Retinal pigment epithelial cell (primary cell): ENCODE results near the gene HGF.

Experiments
- DNase-seq: peaks from one replicate; pipeline ENCODE4 v3.0.0-alpha.2; 2010; ENCODE audit warnings: low read depth
- H3K4me3 ChIP-seq: 2 replicates; pipeline ENCODE4 v1.5.1; 2011; ENCODE audit warnings: mild to moderate bottlenecking, low read length, control low read depth, moderate library complexity
- TF ChIP-seq, protein P1 (sequence below): conservative IDR thresholded peaks from 2 replicates; pipeline ENCODE4 v1.5.1; 2011; ENCODE audit warnings: low read depth, low read length, control low read depth, inconsistent platforms

HGF gene

DNA sequence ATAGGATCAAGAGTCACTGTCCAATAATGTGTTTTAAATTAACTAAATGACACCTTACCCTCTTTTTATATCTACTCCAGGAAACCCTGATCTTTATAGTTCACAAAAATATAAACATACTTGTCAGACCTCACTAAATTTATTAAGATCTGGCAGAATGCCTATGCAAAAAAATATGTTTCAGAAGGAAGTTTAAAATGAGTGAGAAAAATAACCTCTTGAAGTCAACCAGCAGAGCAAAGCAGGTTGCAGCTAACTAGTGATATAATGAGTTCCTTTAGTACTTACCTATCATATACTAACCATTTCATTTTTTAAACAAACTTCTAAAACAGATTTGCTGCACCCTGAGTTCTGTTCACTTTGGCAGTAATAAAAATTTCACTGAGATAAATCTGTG lies 14.0 kb upstream of the HGF start:
- no peak overlapping the region for H3K4me3 ChIP-seq
- DNase-seq = no peak
- TF ChIP-seq, protein P1, sequence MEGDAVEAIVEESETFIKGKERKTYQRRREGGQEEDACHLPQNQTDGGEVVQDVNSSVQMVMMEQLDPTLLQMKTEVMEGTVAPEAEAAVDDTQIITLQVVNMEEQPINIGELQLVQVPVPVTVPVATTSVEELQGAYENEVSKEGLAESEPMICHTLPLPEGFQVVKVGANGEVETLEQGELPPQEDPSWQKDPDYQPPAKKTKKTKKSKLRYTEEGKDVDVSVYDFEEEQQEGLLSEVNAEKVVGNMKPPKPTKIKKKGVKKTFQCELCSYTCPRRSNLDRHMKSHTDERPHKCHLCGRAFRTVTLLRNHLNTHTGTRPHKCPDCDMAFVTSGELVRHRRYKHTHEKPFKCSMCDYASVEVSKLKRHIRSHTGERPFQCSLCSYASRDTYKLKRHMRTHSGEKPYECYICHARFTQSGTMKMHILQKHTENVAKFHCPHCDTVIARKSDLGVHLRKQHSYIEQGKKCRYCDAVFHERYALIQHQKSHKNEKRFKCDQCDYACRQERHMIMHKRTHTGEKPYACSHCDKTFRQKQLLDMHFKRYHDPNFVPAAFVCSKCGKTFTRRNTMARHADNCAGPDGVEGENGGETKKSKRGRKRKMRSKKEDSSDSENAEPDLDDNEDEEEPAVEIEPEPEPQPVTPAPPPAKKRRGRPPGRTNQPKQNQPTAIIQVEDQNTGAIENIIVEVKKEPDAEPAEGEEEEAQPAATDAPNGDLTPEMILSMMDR = no peak

DNA sequence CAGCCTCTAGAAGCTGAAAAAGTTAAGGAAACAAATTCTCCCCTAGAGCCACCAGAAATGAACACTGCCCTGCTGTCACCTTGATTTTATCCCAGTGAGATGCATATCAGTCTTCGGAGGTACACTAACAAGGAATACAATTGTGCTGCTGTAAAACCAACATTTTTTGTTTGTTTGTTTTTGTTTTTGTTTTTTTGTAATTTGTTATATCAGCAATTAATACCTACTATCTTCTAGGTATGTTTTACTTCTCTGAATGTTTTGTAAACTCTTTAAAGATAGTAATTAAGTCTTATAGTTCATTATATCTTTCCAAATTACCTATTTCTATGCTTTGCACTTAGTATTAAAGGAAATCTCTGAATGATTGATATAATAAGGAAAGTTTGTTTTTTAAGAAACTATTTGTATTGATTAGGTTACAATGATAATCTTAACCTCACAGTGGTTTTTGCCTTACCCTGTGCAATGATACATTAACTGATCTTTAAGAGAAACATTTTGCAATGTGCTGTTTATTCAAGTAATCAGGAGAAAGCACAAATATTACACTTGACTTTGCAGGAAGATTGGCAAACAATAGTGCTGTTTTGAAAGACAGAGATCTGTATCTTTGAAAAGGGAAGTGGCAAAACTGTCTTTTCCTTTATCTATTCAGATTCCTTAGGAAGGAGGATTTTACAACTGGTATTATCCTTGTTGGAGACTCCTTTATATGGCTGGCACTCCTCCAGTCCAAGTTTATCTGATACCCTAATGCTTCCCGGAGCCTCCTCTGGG lies 11.3 kb upstream of the HGF start:
- H3K4me3 ChIP-seq = no peak overlapping the region
- DNase-seq = no peak
- TF ChIP-seq, protein P1 = no peak

DNA sequence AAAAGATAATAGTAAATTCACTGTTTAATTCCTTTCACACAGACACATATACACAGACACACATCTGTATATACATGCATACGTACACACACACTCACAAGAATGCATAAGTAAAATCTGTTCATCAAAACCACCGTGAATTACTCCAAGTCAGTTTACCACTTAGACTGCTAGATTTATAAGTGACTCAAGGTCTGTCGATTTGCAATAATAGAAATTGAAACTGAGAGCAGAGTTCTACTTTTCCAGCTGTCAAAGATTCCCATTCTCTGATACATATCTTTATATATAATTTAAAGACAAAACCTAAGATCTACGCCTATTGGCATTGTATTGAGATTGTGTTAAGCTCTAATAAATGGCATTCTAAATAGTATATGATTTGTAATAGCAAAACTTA lies 9.9 kb upstream of the HGF start:
- no peak for DNase-seq
- TF ChIP-seq, protein P1 = no peak
- no peak overlapping the region for H3K4me3 ChIP-seq

DNA sequence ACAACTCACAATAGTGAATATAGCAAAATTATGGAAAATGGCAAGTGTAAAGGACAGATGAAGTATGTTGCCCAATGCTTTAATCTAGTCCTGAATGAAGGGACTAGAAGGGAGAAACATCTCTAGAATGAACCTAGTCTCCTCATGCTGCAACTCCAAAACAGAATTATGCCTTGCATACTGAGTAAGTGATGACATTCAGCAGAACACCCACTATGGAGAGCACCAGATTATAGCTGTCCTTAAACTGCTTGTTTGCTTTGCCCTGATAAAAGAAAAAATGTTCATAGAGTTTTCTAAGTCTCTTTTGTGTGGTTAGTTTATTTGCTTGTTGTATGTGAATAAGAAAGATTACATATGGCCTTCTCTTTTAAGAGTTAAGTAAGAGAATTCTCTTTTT lies 7.8 kb upstream of the HGF start:
- TF ChIP-seq, protein P1 = no peak
- no peak overlapping the region for H3K4me3 ChIP-seq
- DNase-seq = no peak

- H3K4me3 ChIP-seq = no peak overlapping the region
- no peak for DNase-seq
- TF ChIP-seq, protein P1 = peak; percentile 16
These were observed 7.2 kb upstream of the HGF start for GRCh38 chr7:81776948-81777630.

- no peak for DNase-seq
- no peak overlapping the region for H3K4me3 ChIP-seq
- TF ChIP-seq, protein P1 = no peak
These were observed 6.3 kb upstream of the HGF start for GRCh38 chr7:81776161-81776560.

GRCh38 chr7:81775560-81775959 lies 5.7 kb upstream of the HGF start:
- DNase-seq = no peak
- no peak overlapping the region for H3K4me3 ChIP-seq
- TF ChIP-seq, protein P1 = no peak
